EH (cell line): Measurements from ENCODE around the gene ARMC2.
A peak's percentile ranks its signal among the peaks of the same experiment; 100 is the strongest.
"Not testable (repeated sequence)": the region's sequence is repeated elsewhere in the genome, so short reads cannot be mapped to it uniquely, and the experiment has no call there.

ENCODE experiments used
- DNase-seq: peaks from one replicate; pipeline ENCODE4 v3.0.0-alpha.2; 2015; ENCODE audit warnings: low read depth

Gene ARMC2, protein sequence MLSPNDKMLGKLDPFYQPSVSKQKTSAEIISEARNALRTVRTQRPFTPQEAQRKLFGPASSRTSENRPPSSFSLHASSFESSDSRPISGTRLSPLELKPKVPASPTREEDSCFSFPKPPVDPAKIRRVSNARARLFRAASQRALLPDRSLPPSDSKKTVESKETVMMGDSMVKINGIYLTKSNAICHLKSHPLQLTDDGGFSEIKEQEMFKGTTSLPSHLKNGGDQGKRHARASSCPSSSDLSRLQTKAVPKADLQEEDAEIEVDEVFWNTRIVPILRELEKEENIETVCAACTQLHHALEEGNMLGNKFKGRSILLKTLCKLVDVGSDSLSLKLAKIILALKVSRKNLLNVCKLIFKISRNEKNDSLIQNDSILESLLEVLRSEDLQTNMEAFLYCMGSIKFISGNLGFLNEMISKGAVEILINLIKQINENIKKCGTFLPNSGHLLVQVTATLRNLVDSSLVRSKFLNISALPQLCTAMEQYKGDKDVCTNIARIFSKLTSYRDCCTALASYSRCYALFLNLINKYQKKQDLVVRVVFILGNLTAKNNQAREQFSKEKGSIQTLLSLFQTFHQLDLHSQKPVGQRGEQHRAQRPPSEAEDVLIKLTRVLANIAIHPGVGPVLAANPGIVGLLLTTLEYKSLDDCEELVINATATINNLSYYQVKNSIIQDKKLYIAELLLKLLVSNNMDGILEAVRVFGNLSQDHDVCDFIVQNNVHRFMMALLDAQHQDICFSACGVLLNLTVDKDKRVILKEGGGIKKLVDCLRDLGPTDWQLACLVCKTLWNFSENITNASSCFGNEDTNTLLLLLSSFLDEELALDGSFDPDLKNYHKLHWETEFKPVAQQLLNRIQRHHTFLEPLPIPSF

DNA sequence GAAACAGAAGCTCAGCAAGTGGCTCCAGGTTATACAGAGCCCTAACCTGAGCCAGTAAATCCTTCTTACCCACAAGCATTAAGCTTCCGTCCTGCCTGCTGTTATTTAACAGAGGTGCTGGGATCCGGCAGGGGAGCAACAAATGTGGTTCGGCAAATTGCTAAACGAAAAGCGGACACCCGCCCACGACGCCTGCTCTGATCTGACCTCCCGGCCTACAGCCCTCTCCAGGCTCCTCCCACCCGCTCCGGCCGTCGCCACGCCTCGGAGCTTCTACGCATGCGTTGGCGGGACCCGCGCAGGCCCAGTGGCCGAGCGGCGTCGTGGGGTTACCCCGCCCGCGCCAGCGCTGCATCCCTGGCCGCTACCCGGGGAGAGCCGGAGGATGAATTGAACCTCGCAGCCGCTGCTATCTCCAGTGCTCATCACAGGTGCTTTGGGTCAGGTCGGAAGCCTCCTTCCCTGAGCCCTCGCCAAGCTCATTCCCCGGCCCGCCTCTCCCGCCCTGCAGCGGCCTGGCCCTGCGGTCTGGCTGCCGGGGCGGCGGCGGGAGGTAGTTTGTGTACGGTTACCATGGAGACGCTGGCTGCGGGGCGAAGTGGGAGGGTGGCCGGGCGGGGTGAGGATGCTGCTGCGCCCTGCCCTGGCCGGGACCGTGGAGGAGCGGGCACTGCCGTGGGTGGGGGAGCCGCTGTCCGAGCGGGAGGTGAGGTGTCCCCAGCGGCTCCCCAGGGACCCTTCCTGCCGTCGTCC is at the start of gene ARMC2:
ARMC2 (plus strand) TSS at position 307 of the 753 bp plus-strand sequence. CDS start 5,846 bp downstream, outside the sequence.
- peak; percentile 88 for DNase-seq

DNA sequence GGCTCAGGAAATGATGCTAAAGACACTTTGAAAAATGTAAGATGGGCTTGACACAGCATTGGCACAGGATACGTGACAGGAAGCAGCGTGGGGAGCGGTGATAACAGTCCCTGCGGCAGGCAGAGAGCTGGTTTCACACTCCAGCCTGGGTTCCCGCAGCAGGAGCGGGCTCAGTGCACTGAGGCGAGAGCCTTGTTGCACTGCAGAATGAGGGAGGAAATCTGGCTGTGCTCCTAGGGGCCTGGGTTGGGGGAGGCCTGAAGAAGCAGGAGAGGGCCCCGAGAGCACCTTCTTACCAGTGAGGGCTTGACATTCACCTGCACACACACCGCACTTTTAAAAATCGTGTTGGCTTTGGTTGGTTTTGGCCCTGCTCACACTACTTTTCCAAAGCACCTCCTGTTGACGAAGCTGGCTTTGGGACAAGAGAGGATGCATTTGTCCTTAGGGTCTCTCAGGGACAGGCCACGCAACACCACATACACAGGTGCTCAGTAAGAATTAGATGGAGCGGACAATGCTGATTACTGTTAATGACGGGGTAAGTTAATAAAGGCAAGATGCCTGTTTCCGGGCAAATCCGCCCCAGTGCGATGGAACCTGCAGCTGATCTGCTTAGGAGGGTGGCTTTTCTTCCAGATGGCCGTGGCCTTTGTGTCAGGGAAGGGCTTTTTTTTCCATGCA is 49.4 kb upstream of the ARMC2 start:
- no peak for DNase-seq

DNA sequence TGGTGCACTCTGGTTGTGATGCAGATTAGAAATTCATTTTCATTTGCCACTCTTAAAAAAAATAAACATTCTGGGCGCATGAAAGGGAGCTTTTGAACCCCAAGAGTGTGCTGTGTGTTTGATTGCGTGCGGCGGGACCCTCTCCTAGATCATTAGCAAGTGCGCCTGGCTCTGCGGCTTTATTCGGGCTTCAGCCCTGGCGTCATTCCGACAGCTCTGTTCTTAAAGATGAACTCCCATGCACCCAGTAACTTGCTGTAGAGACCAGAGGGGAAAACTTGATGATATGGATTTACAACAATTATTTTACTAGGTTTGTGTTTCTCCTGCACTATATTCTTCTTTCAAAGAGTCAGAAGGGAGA is 48.9 kb upstream of the ARMC2 start:
- DNase-seq = no peak

DNA sequence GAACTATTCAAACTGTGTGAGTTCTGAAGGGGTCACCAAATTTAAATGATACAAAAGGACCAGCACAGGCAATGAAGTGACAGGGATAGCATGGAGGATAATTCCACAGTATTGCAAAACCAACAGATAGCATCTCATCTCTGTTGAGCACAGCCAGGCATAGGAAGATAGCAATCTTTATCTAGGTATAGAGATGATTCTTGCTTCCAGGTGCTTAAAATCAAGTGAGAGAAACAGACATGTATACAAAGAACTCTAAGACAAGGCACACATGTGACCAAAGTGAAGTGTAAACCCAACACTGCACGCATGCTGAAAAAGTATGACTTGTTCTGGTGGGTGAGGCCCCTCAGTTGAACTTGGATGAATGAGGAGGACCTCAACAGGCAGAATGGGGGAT is 48.4 kb upstream of the ARMC2 start:
- no peak for DNase-seq

DNA sequence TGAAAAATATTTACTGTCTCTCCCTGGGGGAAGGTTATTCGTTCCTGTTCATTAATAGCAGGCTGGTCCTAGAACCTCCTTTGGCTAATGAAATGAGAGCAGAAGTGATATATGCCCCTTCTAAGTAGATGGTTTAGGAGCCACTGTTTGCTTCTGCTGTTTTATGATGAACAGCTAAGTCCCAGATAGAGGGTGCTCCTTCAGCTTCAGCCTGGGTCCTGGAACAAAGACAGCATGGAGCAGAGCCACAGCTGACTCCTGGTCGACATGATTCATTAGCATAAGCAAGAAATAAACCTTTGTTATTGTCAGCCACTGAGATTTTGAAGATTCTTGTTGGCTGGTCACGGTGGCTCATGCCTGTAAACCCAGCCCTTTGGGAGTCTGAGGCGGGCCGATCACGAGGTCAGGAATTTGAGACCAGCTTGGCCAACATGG is 47.8 kb upstream of the ARMC2 start:
- no peak for DNase-seq

DNA sequence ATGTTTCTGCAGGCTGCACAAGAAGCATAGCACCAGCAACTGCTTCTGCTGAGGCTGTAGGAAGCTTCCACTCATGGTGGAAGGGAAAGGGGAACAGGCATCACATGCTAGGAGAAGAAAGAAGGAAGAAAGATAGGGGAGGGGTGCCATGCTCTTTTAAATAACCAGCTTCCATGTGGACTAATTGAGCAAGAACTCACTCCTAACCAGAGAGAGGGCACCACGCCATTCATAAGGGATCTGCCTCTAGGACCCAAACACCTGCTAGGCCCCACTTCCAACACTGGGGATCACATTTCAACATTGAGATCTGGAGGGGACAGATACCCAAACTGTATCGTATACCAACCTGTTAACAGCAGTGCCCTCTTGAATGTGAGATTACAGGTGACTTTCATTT is 46.9 kb upstream of the ARMC2 start:
- no peak for DNase-seq

DNA sequence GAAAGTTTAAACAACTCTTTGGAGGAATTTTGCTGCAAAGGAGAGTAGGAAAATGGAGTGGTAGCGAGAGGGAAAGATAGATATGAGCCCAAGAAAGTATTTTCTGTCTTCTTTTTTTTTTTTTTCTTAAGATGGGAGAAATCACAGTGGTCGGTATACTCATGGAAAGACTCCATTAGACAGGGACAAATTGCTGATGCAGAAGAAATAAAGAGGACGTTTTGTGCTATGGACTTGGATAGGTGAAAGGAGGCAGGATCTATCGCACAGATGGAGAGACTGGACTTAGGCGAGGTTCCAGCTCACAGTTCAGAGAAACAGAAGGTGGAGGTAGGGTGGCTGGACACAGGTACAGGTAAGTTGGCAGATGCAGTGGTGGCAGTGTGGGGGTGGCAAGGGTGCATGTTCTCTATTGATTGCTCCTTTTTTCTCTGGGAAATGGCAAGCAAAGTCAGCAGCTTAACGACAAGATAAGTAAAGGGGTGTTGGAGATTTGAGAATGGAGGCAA is 44.2 kb upstream of the ARMC2 start:
- no peak for DNase-seq

DNA sequence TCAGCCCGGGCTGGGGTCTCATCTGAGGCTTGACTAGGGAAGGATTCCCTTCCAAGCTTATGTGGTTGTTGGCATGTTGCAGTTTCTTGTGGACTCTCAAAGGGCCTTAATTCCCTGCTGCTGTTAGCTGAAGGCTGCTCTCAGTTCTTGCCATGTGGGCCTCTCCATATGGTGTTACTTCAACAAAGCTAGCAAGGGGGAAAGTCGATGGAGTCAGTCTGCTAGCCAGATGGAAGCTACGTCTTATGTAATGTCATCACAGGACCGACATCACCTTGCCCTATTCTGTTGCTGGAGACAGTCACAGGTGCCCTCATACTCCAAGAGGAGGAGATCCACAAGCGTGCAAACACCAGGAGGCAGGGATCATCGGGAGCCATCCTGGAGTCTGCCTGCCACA is 43.3 kb upstream of the ARMC2 start:
- no peak for DNase-seq

DNA sequence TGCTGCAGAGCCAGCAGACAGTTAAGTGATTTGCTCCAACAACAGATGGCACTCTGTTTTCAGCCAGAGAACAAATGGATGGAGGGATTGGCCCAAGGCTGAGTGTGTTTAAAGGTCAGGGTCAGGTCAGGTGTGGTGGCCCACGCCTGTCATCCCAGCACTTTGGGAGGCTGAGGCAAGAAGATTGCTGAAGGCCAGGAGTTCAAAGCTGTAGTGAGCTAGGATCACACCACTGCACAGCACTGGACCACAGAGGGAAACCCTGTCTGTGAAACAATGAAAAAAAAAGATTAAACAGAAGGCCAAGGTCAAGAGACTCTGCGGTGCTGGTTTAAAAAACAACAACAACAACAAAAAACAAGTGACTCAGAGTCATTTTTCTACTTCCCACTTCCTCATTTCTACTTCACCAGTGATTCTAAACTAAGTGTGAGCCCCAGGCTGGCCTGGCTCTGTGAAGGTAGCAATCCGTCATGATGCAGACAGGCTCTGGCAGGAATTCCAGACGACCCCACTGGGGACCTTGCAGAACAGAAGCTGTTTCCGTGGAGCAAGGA is 42.5 kb upstream of the ARMC2 start:
- DNase-seq = no peak

DNA sequence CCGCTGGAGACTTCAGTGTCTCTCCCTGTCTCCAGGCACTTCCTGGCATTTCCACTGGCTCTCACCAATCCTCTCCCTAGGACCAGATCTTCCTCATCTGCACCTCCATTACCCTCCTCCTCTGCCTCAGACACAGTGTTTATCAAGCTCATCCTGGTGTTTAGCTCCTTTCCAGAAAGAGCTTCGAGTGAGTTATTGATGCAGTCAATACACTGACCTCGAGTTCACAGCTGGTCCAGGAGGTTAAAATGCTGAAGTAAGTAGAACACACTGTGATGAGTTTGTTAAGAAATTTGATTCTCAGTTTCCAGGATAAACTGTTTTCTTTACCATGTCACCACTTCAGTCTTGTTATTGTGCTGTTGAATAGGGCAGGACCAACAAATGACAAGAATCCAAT is 42.1 kb upstream of the ARMC2 start:
- DNase-seq = no peak

DNA sequence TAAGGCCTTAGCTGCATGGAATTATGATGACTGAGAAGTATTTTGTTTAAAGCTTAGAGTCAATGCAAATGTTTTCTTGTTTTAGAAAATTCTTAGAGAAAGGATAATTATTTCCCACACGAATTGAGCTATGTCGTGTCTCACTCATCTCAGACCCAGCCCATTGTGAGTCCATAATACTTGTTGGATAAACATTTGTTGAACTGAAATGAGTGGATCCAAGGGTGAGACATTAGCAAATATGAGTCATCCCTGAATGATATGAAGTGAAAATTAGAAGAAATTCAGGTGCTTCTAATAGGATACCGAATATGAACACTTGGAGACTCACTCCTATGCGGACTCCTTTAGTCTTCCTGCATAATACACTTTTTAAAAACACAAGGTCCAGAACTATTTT is 41.6 kb upstream of the ARMC2 start:
- DNase-seq = no peak

DNA sequence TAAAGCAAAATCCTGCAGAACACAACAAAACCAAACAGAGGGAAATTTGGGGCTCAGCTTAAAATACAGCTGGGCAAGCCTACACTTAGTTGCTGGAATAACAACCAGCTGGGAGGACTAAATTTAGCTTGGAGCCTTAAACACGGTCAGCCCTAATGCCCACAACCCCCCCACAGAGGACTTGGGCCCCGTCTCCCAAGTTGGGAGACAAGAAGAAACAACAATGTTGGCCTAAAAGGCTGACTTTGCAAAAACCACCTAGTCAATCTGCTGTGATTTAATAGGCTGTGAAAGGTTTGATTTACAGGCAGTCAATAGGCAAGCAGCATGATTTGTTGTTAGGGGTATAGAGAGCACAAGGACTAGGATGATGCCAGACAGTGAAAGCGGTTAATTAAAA is 40.3 kb upstream of the ARMC2 start:
- DNase-seq = no peak

DNA sequence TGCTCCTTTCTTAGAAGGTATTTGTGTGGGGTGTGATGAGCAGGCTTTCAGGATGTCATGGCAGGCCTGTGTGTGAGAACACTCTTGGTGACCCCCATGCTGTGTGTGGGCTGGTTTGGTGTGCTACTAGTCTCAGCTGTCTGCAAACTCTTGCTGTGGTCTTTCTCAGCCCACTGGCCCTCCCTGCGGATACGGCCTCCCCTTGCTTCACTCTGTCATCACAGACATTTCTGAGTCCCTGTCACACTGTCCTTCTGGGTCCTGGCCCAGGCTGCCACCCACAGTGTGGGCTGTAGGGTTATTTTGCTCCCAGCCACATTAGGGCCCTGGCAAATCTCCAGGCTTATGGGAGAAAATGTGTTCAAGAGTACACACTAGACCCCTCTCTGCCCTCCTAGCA is 39.0 kb upstream of the ARMC2 start:
- no peak for DNase-seq

DNA sequence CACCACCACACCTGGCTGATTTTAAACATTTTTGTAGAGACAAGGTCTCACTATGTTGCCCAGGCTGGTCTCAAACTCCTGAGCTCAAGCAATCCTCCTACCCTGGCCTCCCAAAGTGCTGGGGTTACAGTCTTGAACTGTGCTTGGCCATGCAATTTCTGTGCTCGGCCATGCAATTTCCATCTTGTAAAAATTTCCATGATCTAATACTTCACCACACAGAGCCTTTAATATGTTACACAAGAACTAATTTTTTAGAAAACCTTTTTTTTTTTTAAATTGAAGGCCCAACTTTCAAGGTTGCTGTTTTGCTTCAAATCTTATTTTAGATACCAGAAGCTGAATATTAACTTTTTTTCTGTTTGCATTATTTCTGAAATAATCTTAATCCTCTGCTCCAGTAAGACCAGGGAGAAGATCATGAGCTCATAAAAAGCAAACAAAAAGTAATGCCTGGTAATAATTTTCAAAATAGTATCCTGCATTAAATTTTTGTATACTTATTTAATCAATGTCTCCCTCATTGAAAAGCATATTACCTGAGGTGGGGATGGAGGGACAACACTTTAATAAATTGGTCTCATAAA is 38.1 kb upstream of the ARMC2 start:
- no peak for DNase-seq

DNA sequence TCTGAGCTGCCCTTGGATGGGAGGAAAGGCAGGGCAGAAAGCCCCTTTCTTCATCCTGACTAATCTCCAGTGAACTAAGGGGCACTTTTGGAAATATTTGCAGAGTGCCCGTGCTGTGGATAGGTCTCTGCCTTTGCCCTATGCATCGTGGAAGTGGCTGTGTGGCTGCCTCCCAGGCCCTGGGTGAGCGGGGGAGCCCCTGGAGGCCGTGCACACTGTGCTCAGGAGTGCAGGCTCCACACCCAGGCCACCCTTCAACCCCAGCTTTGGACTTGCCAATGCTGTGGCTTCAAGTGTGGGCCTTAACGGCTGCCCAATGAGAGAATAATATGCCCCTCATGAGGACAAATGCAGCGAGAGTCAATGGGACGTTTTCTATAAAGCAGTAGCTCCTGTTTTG is 36.7 kb upstream of the ARMC2 start:
- DNase-seq = no peak

DNA sequence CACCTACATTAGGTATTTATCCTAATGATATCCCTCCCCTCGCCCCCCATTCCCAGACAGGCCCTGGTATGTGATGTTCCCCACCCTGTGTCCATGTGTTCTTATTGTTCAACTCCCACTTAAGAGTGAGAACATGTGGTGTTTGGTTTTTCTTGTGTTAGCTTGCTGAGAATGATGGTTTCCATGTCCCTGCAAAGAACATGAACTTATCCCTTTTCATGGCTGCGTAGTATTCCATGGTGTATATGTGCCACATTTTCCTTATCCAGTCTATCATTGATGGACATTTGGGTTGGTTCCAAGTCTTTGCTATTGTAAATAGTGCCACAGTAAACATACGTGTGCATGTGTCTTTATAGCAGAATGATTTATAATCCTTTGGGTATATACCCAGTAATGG is 35.0 kb upstream of the ARMC2 start:
- DNase-seq = not testable (repeated sequence)

DNA sequence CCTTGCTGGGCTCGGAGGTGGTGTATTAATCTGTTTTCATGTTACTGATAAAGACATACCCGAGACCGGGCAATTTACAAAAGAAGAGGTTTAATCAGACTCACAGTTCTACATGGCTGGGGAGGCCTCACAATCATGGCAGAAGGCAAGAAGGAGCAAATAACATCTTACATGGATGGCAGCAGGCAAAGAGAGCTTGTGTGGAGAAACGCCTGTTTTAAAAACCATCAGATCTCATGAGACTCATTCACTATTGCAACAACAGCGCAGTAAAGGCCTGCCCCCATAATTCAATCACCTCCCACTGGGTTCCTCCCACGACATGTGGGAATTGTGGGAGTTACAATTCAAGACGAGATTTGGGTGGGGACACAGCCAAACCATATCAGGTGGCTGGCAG is 30.9 kb upstream of the ARMC2 start:
- DNase-seq = not testable (repeated sequence)

DNA sequence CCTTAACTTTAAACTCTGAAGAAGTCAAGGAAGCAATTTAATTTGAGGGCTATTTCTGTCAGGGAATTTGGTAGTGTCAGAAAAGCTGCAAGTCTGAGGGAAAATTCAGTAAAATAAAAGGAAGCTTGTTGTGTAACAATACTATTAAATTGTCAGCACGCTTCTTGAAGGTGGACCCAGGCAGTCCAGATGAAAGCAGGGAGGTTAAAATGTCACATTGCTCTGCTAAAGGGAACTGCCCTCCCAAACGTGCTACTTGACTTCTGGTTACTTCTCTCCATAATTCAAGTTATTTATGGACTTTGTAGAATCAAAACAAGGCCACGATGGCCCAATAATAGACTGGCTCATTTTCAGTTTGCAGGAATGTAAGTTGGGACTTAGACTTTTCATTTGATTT is 28.2 kb upstream of the ARMC2 start:
- DNase-seq = no peak

DNA sequence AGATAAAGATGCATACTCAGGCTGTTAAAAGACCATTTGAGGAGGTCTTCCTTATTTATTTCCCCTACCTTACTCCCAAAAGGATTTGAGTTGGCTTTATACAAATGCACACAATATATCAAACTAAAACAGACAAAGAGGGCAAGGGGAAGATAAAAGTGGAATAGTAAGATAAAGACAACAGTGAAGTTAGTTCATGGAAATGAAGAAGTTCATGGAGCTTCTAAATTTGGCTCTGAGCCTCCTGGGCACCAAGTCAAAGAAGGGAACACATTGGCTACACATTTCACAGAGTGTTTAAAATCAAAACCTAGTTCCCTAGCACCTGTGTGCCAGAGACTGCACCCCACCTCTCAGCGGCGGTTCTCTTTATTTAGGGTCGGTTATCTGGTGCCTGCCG is 25.8 kb upstream of the ARMC2 start:
- DNase-seq = no peak

DNA sequence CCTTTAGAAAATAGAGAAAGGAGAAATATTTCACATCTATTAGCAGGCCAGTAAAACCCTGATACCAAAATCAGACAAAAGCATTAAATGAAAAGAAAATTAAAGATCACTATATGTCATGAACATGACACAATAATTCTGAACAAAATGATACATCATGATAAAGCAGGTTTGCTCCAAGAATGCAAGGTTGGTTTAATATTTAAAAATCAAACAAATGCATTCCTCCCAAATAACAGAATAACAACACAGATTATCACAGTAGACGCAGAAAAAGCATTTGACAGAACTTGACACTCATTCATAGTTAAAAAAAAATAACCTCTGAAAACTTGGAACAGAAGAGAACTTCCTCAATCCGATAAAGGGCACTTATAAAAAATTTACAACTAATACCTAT is 22.9 kb upstream of the ARMC2 start:
- DNase-seq = no peak

DNA sequence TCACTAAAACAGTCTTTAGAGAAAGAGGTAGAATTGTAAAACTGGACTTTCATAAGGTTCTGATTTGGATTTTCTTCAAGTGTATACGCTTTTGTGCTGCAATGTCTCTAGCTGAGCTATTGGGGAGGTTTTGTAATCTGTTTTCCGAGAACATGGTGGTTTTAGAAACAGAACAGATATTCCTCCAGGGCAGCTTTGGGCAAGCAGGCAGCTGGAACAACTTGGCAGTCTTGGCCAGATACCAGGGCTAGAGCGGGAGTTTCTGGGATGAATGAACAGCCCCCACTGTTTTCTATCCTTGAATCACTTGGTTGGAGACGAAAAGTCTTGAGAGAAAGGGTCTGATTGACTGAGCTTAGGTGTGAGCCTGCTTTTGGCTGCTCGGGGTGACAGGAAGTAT is 17.1 kb upstream of the ARMC2 start:
- DNase-seq = no peak
